Muscle of leg (tissue), 11 donors: ENCODE data around the gene WRNIP1. TPM values are rescaled to one million over a fixed set of nuclear protein-coding genes. Genes with fewer than 3 reads are reported as not detected.
"Not testable (repeated sequence)": the region's sequence is repeated elsewhere in the genome, so short reads cannot be mapped to it uniquely, and the experiment has no call there.

Experiments
- DNase-seq: peaks from one replicate; pipeline ENCODE4 v3.0.0; 2013
- H3K27ac ChIP-seq: one replicate; pipeline ENCODE4 v1.5.1; 2013; ENCODE audit warnings: mild to moderate bottlenecking, low read length, control low read depth
- H3K27me3 ChIP-seq: one replicate; pipeline ENCODE4 v1.6.1; 2013; ENCODE audit warnings: low read length; ENCODE audit not compliant: control insufficient read depth, insufficient read depth
- H3K36me3 ChIP-seq: one replicate; pipeline ENCODE4 v1.6.1; 2013; ENCODE audit warnings: low read length; ENCODE audit not compliant: control insufficient read depth, insufficient read depth
- H3K4me1 ChIP-seq: one replicate; pipeline ENCODE4 v1.6.1; 2013; ENCODE audit warnings: low read length; ENCODE audit not compliant: control insufficient read depth, insufficient read depth
- H3K4me3 ChIP-seq: one replicate; pipeline ENCODE4 v1.5.1; 2013; ENCODE audit warnings: low read length, control low read depth
- H3K9me3 ChIP-seq: replicated peaks from 2 replicates; pipeline ENCODE4 v1.6.1; 2013; ENCODE audit warnings: low read depth, low read length; ENCODE audit not compliant: control insufficient read depth
- WGBS: methylation state at CpG from one replicate; pipeline ENCODE4 v1.1.5; 2013; ENCODE audit warnings: missing lambda C conversion rate; ENCODE audit not compliant: insufficient coverage; 5-methylcytosine and 5-hydroxymethylcytosine counted together
- polyA plus RNA-seq, 8 donors: library from polyadenylated mRNA; unstranded; fragments of 120-200 nt; gene quantifications; one replicate each; pipeline versions ENCODE4 v1.2.1 to v1.2.3, GENCODE V29; 2013; ENCODE audit warnings: inconsistent platforms in 1 of 8, low replicate concordance in 1 of 8; ENCODE audit not compliant: insufficient read length in 8 of 8, insufficient read depth in 1 of 8
- total RNA-seq: library from RNA; stranded (reverse); fragments of 120-200 nt; gene quantifications from one replicate; pipeline ENCODE4 v1.2.4, GENCODE V29; 2013

The WRNIP1 gene
- total and polyA plus RNA-seq, 9 donors, result 42.5 to 59.3 (median 49.1) TPM

DNA sequence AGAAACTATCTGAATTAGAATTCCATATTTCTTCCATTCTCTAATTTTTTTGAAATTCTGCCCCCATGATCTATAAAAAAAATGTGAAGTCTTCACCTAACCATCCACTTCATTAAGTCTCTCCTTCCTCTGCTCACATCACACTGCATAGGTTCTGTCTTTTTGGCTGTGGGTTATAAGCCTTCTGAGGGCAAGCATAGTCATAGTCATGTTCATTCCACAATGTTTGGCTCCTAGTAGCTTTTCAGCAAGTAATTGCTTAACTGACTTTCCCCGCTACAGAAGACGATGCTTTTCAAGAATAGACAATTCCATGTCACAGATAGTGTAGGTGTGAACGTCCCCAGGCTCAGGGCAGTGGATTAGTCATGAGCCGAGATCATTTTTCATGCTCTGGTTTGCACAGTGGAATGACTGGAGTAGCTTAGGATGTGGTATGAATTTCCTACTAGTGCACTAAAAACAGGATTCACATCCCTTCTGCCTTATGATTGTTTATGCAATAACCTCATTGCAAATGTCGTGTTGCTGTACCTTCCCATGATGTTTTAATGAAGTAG, 29.1 kb downstream of the WRNIP1 start:
- H3K27ac ChIP-seq, result no peak overlapping the region
- H3K4me1 ChIP-seq, result peaks cover 54% of the 10 kb centered on the region

DNA sequence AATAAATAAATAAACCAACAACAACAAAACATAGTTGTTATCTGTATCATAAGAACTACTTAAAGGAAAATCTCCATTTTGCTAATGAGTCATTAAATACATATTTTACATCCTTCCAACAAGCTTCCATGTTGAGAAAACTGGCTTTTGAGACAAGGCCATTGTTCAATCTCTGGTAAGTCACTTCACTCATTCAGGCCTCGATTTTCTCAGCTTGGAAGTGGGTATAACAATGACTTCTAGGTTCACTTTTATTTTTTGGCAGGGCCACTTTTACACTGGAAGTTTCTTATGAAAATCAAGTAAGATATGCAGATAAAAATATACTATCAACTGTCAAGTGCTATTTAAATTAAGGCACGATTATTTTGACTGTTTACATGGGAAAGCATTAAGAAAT, 30.0 kb downstream of the WRNIP1 start:
- Histone ChIP-seq H3K9me3 (no peaks in the 10 kb centered on the region), H3K36me3 (peaks cover 3% of the 10 kb centered on the region), H3K27me3 (no peaks in the 10 kb centered on the region), H3K4me1 (peaks cover 56% of the 10 kb centered on the region), H3K27ac (no peak overlapping the region), H3K4me3 (no peak overlapping the region)
- WGBS, result no CpG with 5 or more reads among the region's 2 CpGs
- DNase-seq, result no peak

More for the DNA sequence above, 29.1 kb downstream of the WRNIP1 start:
- Histone ChIP-seq H3K36me3 (peaks cover 3% of the 10 kb centered on the region), H3K4me3 (no peak overlapping the region), H3K27me3 (no peaks in the 10 kb centered on the region), H3K9me3 (no peaks in the 10 kb centered on the region)
- no peak for DNase-seq
- WGBS, result 80% methylated on average over 2 of the region's 5 CpGs

DNA sequence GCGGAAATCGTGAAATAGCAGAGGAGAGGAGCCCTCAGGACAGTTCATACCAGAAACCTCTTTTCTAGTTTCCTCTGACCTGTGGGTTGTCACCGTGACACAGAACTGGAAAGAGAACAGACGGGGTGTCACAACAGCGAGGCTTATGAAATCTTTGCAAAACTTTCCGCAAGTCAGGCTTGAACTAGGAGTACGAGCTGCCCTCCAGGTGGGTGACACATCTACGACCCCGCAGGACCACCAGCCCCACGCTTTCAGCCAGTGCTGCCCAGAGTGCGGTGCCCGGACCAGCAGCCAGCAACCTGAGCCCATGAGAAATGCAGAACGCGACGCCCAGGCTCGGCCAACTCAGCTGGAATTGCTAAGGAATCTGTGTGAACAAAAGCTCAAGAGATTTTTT, 30.8 kb downstream of the WRNIP1 start:
- H3K27ac ChIP-seq, result no peak overlapping the region
- peaks cover 50% of the 10 kb centered on the region for H3K4me1 ChIP-seq
- H3K27me3 ChIP-seq, result no peaks in the 10 kb centered on the region
- no peak for DNase-seq
- 83% methylated on average over 16 of the region's 16 CpGs for WGBS
- H3K9me3 ChIP-seq, result no peaks in the 10 kb centered on the region
- no peak overlapping the region for H3K4me3 ChIP-seq
- H3K36me3 ChIP-seq, result peaks cover 3% of the 10 kb centered on the region

DNA sequence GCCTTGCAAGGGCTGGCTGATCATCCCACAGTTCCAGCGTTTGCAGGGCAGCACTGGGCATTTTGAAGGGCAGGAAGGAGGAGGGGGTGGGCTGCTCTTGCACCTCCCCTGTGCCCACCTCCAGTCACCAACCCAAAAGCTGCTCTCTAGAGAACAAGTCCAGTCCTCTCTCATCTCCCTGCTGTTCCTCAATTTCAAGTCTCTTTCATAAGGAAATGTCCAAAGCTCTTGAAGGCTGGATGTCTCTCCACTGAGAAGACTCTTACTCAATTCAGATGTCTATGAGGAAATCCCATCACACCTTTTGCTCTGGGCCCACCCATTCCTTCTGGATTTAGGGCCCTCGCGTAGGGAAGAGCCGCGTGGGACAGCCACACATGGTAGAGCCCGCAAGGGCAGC, 31.7 kb downstream of the WRNIP1 start:
- Histone ChIP-seq H3K9me3 (no peaks in the 10 kb centered on the region), H3K4me1 (peaks cover 47% of the 10 kb centered on the region), H3K4me3 (no peak overlapping the region), H3K27ac (no peak overlapping the region), H3K36me3 (peaks cover 3% of the 10 kb centered on the region), H3K27me3 (no peaks in the 10 kb centered on the region)
- WGBS, result 70% methylated on average over 4 of the region's 6 CpGs
- no peak for DNase-seq

DNA sequence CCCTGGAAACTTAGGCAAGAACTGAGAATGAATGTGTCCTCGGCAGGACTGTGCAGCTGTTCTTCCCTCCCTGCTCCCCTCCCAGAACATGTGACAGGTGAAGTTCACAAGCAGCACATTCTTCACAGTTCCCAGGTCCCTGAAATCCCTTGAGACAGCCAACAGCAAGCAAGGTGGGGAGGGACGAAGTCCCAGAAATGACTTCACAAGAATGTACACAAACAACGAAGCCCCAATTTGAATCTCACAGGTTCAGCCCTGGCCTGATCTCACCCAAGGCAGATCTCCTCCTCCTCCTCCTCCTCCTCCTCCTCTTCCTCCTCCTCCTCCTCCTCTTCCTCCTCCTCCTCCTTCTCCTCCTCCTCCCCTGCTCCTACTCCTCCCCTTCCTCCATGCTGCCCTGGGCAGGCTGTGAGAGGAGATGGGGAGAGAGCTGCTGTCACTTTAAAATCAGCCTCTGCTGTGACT, 32.4 kb downstream of the WRNIP1 start:
- Histone ChIP-seq H3K27ac (no peak overlapping the region), H3K9me3 (no peaks in the 10 kb centered on the region), H3K4me1 (peaks cover 43% of the 10 kb centered on the region), H3K36me3 (peaks cover 3% of the 10 kb centered on the region), H3K27me3 (no peaks in the 10 kb centered on the region), H3K4me3 (no peak overlapping the region)
- DNase-seq, result no peak
- no CpG with 5 or more reads among the region's 3 CpGs for WGBS

DNA sequence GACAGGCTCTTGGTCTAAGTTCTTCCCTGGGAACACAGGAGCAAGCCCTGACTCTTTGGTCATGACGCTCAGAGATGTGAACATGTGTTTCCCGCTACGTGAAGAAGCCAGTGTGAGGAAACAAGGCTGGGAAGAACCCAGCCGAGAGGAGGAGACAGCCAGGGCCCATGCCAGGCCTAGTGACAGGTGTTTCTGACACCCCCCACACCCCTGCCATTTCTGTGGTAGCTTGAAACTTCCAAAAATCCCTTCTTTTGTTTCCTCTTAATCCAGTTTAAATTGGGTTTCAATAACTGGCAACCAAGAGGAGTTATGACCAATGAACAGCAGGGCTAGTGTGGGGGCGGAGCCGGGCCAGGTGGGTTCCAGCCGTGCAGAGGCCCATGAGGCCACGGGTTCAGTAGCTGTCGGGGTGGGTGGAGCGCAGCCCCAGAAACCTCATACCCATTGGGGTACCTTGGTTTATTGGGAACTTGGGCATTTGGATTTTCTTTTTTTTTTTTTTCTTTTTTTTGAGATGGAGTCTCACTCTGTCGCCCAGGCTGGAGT, 33.5 kb downstream of the WRNIP1 start:
- Histone ChIP-seq H3K9me3 (no peaks in the 10 kb centered on the region), H3K27me3 (no peaks in the 10 kb centered on the region), H3K36me3 (peaks cover 3% of the 10 kb centered on the region), H3K27ac (peak overlapping the region; percentile 35), H3K4me3 (no peak overlapping the region), H3K4me1 (peaks cover 33% of the 10 kb centered on the region)
- WGBS, result 66% methylated on average over 7 of the region's 11 CpGs
- no peak for DNase-seq

DNA sequence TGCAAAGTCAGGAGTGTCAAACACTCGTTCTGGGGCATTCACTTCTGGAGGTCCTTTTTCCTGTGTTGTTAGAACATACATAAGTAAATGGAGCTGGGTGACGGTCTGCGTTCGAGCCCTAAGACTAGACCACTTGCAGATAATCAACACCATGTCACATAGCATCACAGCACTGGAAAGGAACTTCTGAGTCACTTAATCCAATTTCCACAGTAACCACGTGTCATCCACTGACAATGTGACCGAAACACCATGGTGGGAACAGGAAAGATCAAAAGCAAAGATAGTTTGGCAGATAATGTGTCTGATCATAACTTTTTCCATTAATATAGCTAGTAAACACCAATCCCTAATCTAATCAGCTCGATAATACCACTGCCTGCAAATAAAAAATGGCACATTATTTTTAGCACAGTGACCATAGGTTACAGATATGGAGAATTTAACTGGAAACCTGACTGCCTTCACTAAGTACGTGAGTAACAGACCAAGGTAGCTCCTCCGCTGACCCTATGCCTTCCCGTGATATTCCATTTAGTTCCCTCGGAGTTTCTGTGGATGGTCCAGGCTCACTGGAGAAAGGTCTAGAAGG, 34.8 kb downstream of the WRNIP1 start:
- no peaks in the 10 kb centered on the region for H3K9me3 ChIP-seq
- DNase-seq, result no peak
- H3K27ac ChIP-seq, result no peak overlapping the region
- H3K4me3 ChIP-seq, result no peak overlapping the region
- 90% methylated on average over 3 of the region's 11 CpGs for WGBS
- H3K36me3 ChIP-seq, result peaks cover 3% of the 10 kb centered on the region
- H3K27me3 ChIP-seq, result no peaks in the 10 kb centered on the region
- peaks cover 27% of the 10 kb centered on the region for H3K4me1 ChIP-seq

DNA sequence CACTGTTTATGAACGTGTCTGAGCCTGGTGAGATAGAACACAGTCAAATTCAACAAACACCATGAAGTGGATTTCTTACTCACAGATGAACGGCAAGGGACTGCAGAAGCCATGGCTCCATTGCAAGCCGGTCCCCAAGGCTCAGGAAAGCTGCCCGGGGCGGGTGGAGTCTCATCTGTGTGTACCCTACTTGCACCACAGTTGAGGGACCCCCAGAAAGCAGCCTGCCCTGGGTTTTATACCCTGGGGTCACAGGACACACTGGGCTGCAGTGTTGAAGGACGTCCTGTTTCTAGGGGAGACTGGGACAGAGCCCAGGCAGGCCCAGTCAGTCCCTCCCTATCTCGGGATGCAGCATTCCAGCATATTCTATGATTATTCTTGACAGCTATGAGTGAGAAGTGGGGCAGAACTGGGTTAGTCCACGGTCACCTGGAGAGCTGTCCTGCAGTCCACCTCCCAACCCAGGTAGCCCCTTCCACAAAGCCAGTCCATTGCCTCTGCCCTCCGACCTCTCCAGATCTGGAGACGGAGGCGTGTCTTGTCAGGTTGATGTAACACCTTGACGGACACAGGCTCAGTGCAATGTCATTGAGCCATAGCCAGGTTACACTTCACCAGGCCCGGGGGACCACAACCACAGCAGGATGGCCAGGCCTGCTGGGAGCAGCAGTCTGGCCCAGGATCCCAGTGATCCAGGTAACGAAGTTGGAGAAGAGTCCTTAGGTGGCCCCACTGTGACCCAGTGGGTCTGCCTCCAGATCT, 35.5 kb downstream of the WRNIP1 start:
- Histone ChIP-seq H3K27ac (no peak overlapping the region), H3K36me3 (peaks cover 3% of the 10 kb centered on the region), H3K4me1 (peaks cover 24% of the 10 kb centered on the region), H3K9me3 (no peaks in the 10 kb centered on the region), H3K27me3 (no peaks in the 10 kb centered on the region), H3K4me3 (no peak overlapping the region)
- DNase-seq, result no peak
- WGBS, result 92% methylated on average over 6 of the region's 14 CpGs

DNA sequence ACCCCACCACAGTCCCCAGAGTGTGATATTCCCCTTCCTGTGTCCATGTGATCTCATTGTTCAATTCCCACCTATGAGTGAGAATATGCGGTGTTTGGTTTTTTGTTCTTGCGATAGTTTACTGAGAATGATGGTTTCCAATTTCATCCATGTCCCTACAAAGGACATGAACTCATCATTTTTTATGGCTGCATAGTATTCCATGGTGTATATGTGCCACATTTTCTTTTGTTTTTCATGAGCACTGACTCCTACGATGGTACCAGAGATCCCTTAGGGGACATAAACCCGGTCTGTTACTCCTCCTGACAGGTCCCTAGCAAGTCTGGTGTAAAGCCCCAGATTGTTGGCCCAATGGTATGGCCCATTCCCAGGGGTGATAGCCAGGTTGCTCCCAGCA, 36.5 kb downstream of the WRNIP1 start:
- WGBS, result 94% methylated on average over 2 of the region's 4 CpGs
- peaks cover 22% of the 10 kb centered on the region for H3K4me1 ChIP-seq

DNA sequence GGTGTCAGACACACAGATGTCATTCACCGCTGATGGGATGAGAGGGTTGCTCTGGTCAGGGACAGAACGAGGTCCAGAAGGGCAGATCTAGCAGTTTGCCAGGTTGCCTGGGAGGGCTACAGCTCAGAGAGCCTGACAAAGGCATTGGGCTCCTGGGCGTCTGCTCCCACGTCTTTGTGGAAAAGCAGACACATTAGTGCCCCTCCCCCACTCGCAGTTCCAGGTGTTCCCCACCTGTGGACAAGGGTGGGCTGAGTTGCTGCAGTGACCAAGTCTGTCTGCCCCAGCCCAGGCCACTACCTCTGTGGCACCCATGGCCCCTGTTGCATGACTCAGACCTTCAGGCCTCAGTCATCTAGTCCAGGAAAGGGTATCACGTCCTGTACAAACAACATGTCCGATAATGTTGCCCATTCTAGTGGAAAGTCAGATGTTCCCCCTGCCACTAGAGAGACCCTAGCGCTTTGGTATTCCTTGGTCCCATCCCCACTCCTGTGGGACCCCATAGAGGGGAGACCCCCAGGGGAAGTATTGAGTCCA, 37.4 kb downstream of the WRNIP1 start:
- H3K9me3 ChIP-seq, result no peaks in the 10 kb centered on the region
- H3K27ac ChIP-seq, result no peak overlapping the region
- WGBS, result 80% methylated on average over 6 of the region's 8 CpGs
- DNase-seq, result no peak
- no peak overlapping the region for H3K4me3 ChIP-seq
- H3K4me1 ChIP-seq, result peaks cover 13% of the 10 kb centered on the region
- no peaks in the 10 kb centered on the region for H3K27me3 ChIP-seq
- no peaks in the 10 kb centered on the region for H3K36me3 ChIP-seq

More for the DNA sequence above, 36.5 kb downstream of the WRNIP1 start:
- not testable (repeated sequence) for H3K36me3 ChIP-seq, H3K9me3 ChIP-seq, H3K27me3 ChIP-seq, DNase-seq, H3K4me3 ChIP-seq, H3K27ac ChIP-seq
